GM18907 (cell line): Measurements from ENCODE around the gene ADCY7.
"Not testable (repeated sequence)": the region's sequence is repeated elsewhere in the genome, so short reads cannot be mapped to it uniquely, and the experiment has no call there.

Experiments
- ATAC-seq: cut with Tn5 transposase; IDR thresholded peaks from one replicate; pipeline ENCODE4 v1.9.1; 2021; ENCODE audit warnings: mild to moderate bottlenecking, moderate library complexity; ENCODE audit not compliant: unreplicated experiment

ADCY7 gene

DNA sequence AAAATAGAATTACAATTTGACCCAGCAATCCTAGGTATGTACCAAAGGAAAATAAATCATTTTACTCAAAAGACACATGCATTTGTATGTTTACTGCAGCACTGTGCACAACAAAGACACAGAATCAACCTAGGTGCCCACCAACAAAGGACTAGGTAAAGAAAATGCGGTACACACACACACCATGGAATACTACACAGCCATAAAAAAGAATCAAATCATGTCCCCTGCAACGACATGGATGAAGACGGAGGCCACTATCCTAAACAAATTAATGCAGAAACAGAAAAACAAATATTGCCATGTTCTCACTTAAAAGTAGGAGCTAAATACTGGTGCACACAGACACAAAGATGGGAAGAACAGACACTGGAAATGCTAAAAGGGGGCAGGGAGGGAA, 66.2 kb downstream of the ADCY7 start:
- no peak for ATAC-seq

DNA sequence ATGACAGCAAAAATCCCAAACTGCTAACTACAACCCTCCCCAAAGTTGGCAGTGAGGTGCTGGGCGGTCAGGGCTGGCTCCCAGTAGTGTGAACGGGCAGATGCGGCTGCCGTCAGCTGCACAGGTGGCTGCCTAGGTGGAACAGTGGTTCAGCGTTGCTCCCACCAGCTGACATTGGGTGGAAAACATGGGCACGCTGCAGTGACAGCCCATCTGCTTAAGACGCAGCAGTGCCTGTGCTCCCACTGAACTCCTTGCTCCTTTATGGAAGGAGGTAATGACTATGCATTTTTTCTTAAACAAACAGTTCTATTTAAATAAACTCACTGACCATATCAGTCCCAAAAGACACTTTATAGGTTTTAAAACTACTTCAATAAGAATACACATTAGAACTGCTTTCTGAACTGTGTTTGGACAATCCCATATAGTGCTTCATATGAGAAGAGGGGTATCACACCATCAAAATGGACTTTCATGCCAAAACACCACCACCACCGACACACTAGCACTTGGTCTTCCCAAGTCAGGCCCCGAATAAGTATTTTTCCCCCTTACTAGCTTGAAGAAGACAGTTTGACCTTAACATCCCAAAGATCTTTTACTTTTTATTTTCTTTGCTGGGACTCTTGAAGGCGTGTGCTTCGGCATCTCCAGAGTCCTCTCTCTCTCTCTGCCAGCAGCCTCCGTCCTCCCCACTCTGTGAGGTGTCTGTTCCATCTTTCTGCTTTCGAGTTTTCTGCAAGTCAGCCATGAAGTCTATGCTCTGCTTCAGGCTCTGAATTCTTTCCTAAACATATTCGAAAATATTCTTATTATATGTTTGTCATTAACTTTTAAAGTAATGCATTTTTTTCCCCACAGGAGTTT, 68.0 kb downstream of the ADCY7 start:
- ATAC-seq: no peak

- ATAC-seq: peak; percentile 87
Observed at GRCh38 chr16:50335196-50335958, 69.0 kb downstream of the ADCY7 start.

GRCh38 chr16:50336884-50337283, 70.5 kb downstream of the ADCY7 start:
- no peak for ATAC-seq

GRCh38 chr16:50338371-50339231, 72.2 kb downstream of the ADCY7 start:
- no peak for ATAC-seq

DNA sequence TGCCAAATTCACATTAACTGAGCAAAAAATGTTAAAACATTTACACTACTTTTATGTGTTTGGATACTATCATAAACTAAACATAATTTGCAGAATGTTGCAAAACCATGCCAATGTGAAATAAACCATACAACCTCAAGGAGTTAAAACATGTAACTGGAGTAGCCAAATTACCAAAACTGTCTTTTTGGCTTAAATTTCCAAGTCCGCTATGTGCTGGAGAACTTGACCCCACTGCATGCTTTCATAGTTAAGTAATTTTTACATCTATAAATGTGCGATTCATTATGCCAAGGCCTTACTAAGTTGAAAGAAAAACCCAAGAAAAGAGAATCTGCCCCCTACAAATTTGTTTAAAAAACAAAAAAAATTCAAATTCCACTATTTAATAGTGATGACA, 74.2 kb downstream of the ADCY7 start:
- no peak for ATAC-seq

DNA sequence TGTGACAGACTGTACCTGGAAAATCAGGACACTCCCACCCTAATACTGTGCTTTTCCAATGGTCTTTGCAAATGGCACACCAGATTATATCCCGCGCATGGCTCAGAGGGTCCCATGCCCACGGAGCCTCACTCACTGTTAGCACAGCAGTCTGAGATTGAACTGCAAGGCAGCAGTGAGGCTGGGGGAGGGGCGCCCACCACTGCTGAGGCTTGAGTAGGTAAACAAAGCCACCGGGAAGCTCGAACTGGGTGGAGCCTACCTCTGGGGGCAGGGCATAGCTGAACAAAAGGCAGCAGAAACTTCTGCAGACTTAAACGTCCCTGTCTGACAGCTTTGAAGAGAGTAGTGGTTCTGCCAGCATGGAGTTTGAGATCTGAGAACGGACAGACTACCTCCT, 77.2 kb downstream of the ADCY7 start:
- not testable (repeated sequence) for ATAC-seq

- not testable (repeated sequence) for ATAC-seq
Observed at GRCh38 chr16:50345210-50345609, 78.9 kb downstream of the ADCY7 start.

DNA sequence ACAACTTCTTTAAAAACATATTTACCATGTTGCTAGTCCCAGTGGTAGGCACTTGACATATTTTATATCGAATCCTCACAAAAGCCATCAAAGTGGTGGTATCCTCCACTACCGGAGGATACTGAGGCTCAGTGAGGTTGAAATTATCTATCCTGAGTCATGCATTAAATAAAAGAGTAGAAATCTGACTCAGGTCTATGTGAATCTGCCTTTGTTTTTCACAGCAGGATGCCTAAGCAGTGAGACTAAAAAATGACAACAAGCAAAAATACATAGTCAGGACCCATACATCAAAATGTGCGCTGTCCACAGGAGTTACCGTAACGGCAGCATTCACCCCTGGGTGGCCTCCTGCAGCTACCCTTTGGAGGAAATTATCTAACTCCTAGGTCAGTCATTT, 84.8 kb downstream of the ADCY7 start:
- no peak for ATAC-seq

GRCh38 chr16:50351952-50352351, 85.6 kb downstream of the ADCY7 start:
- ATAC-seq: no peak

- ATAC-seq: no peak
Observed at GRCh38 chr16:50354082-50354481, 87.7 kb downstream of the ADCY7 start.

DNA sequence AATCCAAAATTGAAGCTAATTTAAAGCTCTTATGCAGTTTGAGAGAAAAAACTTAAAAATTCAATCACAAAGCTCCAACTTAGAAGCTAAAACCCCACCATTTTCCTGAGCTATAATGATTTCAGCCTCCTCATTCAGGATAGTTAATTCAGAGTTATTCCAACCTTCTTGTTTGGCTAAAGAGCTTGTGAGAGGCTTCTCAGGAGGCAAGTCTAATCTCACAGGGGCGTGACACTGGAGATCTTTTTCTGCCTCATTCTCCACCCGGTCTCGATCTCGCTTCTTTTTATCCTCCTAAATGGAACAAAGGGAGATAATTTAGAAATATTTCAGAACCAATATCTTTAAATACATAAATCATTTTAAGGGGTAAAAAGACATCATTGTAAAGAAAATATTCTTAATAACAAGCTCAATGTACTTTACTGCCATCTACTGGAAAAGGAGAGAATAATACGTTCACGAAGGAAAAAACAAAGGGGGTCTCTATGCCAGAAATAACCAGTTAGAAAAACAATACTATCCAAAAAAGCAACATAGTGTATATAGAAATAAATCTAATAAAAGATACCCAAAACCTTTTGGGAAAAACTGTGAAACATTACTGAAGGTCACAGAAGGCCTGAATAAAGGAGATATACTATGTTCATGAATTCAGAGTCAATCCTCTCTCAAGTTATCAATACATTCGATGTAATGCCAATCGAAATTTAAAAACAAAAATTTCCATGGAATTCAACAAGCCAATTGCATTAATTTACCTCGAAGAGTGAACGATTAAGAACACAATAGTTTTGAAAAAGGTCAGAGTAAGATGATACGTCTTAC, 88.5 kb downstream of the ADCY7 start:
- no peak for ATAC-seq

DNA sequence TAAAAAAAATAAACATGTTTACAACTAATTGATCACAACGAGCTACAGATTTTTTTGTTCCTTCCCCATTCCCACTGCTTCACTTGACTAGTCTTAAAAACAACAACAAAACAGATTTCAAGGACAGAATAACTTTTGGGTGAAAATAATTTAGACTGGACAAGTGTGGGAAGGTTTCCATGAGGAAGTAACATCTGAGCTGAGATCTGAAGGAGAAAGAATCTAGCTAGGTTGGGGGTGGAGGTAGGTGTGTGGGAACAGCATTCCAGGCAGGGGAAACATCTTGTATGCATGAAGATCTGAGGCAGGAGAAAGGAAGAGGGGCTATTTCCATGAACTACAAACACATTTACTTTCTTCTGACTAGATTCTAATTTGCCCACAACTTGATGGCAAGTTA, 93.3 kb downstream of the ADCY7 start:
- no peak for ATAC-seq

DNA sequence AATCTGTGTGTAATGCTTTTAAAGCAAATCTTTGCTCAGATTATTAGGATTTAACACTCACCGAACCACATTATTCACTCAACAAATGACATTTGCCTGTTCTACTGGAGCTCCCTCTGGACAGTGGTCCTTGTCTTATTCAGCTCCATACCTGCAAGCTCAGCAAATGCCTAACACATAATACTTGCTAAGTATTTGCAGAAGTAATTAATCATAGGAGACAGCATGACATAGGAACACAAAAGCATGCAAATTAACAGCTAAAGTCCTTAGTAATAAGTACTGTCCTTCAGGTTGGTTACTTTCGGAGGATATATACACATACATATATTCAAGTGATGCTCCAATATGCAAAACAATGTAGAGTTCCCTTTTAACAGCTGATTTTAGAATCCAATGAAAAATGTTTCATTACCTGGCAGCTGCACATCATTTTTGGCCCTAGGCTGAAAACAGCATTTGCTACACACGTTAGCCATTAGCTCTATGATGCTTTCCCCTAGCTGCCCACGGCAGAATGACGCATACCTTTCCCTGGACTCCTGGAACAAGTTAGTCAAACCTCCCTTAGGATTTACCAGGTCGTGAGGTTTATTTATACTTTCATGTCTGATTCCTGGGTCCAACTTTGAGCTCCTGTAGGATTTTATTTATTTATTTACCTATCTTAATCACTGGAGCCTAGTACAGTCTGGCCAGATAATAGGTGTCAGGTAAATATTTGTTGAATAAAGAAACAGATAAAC, 93.9 kb downstream of the ADCY7 start:
- ATAC-seq: no peak

DNA sequence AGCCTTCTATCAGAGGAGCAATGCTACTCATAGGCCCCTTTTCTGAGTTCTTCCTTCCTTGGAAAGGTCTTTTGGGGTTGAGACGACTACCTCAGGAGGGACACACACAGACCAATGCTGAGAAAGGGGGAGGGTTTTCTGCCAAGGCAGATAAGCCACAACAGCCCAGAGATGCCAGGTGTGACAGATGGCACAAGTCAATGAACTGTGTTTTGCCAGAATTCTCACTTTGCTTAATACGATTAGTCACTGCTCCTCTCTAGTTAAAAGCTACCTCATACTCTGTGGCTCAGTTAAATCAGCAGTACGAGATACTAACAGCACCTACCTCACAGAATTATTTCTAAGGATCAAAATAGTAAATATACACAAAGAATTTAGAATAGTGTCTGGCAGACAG, 94.4 kb downstream of the ADCY7 start:
- ATAC-seq: no peak

GRCh38 chr16:50363656-50364055, 97.3 kb downstream of the ADCY7 start:
- no peak for ATAC-seq

- no peak for ATAC-seq
Observed at GRCh38 chr16:50365791-50366575, 99.6 kb downstream of the ADCY7 start.
